ENCODE data around the gene PFN1. TPM values are rescaled to one million over a fixed set of nuclear protein-coding genes. Genes with fewer than 3 reads are reported as not detected.
"Not testable (repeated sequence)": the region's sequence is repeated elsewhere in the genome, so short reads cannot be mapped to it uniquely, and the experiment has no call there.

Gene PFN1
- total and polyA plus RNA-seq, 8 donors: 63.6 to 195 (median 138) TPM

GRCh38 chr17:4928881-4929280 lies 19.4 kb downstream of the PFN1 start:
- no peak overlapping the region for H3K4me3 ChIP-seq
- WGBS, 2 donors: 94 to 96% methylated on average over 18 of the region's 18 CpGs
- H3K27ac ChIP-seq: no peak overlapping the region
- H3K36me3 ChIP-seq: no peaks in the 10 kb centered on the region
- no peaks in the 10 kb centered on the region for H3K4me1 ChIP-seq
- H3K9me3 ChIP-seq: no peaks in the 10 kb centered on the region
- FAIRE-seq (no peak), ATAC-seq (no peak), DNase-seq (peak in 1 of 6 donors; percentile 3)
- no peaks in the 10 kb centered on the region for H3K27me3 ChIP-seq
- no peak for TF ChIP-seq CTCF (IDR thresholded peaks at IDR 0.05)
- intact Hi-C loops (cut with DNase I): no loop called here

GRCh38 chr17:4926577-4927335 lies 21.6 kb downstream of the PFN1 start:
- H3K27me3 ChIP-seq; intact Hi-C loops (cut with DNase I); H3K4me3 ChIP-seq; ATAC-seq; H3K4me1 ChIP-seq; FAIRE-seq; H3K36me3 ChIP-seq; H3K27ac ChIP-seq; H3K9me3 ChIP-seq: not testable (repeated sequence)
- peak in 1 of 6 donors; percentile 13 for DNase-seq
- 77% methylated on average over 24 of the region's 24 CpGs for WGBS, 2 donors

GRCh38 chr17:4921320-4921719 lies 27.0 kb downstream of the PFN1 start:
- DNase-seq (no peak), FAIRE-seq (no peak), ATAC-seq (no peak)
- no peak for TF ChIP-seq CTCF (IDR thresholded peaks at IDR 0.05)
- intact Hi-C loops (cut with DNase I): no loop called here
- Histone ChIP-seq H3K27me3 (no peaks in the 10 kb centered on the region), H3K27ac (no peak overlapping the region), H3K4me1 (no peaks in the 10 kb centered on the region), H3K4me3 (no peak overlapping the region), H3K9me3 (no peaks in the 10 kb centered on the region), H3K36me3 (no peaks in the 10 kb centered on the region)
- 87 to 89% methylated on average over 4 of the region's 4 CpGs for WGBS, 2 donors

GRCh38 chr17:4920351-4921048 lies 27.8 kb downstream of the PFN1 start:
- FAIRE-seq (no peak), DNase-seq (no peak), ATAC-seq (peak in 1 of 4 donors; percentile 40)
- no peak for TF ChIP-seq CTCF (IDR thresholded peaks at IDR 0.05)
- Histone ChIP-seq H3K4me3 (no peak overlapping the region), H3K4me1 (no peaks in the 10 kb centered on the region), H3K36me3 (no peaks in the 10 kb centered on the region), H3K27me3 (no peaks in the 10 kb centered on the region), H3K9me3 (no peaks in the 10 kb centered on the region), H3K27ac (no peak overlapping the region)
- intact Hi-C loops (cut with DNase I): no loop called here
- 77 to 81% methylated on average over 10 of the region's 10 CpGs for WGBS, 2 donors

GRCh38 chr17:4919511-4920047 lies 28.8 kb downstream of the PFN1 start:
- Histone ChIP-seq H3K4me1 (no peaks in the 10 kb centered on the region), H3K27ac (no peak overlapping the region), H3K4me3 (no peak overlapping the region), H3K36me3 (no peaks in the 10 kb centered on the region), H3K27me3 (no peaks in the 10 kb centered on the region), H3K9me3 (no peaks in the 10 kb centered on the region)
- FAIRE-seq: no peak
- intact Hi-C loops (cut with DNase I): loop anchor here in 1 of 3 donors (10.0 kb wide), 1 partner anchor 135 kb away; no protein-coding TSS in a partner anchor
- no peak for TF ChIP-seq CTCF (IDR thresholded peaks at IDR 0.05)
- WGBS, 2 donors: 73 to 76% methylated on average over 8 of the region's 8 CpGs
- no peak for ATAC-seq
- DNase-seq: peak in 1 of 6 donors; percentile 2

- not testable (repeated sequence) for H3K36me3 ChIP-seq, ATAC-seq, H3K27me3 ChIP-seq, H3K4me3 ChIP-seq, H3K4me1 ChIP-seq, H3K27ac ChIP-seq, H3K9me3 ChIP-seq, FAIRE-seq
- 72 to 73% methylated on average over 4 of the region's 4 CpGs for WGBS, 2 donors
- peak in 1 of 6 donors; percentile 6 for DNase-seq
- intact Hi-C loops (cut with DNase I): loop anchor here in 1 of 3 donors (10.0 kb wide), 1 partner anchor 140 kb away; no protein-coding TSS in a partner anchor
These were observed 33.8 kb downstream of the PFN1 start for GRCh38 chr17:4914551-4914950.

Measured in pancreas (tissue), 10 donors.